TTC549 (cell line): ENCODE measurements around the gene TADA2B.

Experiments
- FAIRE-seq: peaks from 2 replicates; lab custom pipeline; 2012; peaks lifted over from hg19 to GRCh38; lab: Jason Lieb, UNC

TADA2B gene

DNA sequence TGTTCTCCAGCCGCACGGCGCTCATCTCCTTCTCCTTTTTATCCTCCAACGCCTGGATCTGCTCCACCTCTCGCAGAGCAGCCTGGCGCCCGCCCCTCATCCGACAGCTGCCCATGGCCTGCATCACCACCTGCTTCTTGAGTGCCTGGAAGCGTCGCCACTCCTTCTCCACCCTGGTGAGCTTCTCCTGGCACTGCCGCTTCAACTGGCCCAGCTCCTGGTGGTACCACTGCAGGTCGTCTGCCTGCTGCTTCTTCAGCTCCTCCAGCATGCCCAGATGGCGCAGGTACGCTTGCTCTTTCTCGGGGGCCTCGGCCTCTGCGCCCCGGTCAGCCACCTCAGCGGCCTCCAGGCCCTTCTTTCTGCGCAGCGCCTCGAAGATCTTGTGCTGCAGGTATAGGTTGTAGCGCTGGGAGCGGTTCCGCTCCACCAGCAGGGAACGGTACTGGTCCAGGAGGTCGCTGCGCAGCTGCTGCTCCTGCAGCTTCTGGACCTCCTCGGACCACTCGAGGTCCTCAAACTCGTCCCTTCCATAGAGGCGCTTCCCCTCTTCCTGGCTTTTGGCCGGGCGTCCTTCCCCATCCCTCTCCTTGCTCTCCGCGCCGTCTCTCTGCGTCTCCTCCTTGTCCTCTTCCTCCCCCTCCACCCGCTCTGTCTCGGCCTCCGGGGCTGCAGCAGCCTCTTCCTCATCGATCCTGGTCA is 1.2 kb upstream of the TADA2B start:
- no peak for FAIRE-seq

DNA sequence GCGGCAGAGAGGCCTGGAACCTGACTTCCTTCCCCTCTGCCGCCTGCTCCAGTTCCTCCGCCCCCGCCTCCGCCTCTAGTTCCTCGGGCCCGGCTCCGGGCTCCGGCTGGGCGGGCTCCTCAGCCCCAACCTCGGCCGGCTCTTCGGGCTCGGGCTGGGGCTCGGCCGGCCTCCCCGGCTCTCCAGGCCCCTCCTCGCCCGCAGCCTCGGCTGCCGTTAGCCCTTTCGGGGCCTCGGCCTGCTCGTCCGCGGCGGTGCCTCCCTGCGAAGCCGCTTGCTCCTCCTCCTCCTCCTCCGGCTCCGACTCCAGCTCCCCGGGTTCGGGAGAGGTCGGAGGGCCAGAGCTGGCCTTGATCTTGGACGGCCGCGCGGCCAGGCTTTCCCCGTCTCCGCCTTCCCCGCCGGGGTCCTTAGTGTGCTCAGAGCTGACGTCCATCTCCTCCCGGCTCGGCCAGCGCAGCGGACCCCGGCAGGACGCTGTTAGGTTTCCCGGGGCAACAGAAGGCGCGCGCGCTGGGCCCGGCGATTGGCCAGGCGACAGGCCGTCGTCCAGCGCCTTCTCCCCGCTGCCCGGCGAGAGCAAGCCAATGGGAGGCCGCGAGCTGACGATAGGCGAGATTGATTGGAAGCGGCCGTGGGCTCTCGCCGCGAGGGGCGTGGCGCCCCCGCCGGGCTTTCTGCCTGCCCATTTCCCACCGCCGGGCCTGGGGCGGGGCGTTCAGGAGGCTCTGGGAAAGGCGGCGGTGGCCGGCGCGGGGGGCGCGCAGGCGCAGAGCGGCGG is 479 bp upstream of the TADA2B start:
- FAIRE-seq: no peak

DNA sequence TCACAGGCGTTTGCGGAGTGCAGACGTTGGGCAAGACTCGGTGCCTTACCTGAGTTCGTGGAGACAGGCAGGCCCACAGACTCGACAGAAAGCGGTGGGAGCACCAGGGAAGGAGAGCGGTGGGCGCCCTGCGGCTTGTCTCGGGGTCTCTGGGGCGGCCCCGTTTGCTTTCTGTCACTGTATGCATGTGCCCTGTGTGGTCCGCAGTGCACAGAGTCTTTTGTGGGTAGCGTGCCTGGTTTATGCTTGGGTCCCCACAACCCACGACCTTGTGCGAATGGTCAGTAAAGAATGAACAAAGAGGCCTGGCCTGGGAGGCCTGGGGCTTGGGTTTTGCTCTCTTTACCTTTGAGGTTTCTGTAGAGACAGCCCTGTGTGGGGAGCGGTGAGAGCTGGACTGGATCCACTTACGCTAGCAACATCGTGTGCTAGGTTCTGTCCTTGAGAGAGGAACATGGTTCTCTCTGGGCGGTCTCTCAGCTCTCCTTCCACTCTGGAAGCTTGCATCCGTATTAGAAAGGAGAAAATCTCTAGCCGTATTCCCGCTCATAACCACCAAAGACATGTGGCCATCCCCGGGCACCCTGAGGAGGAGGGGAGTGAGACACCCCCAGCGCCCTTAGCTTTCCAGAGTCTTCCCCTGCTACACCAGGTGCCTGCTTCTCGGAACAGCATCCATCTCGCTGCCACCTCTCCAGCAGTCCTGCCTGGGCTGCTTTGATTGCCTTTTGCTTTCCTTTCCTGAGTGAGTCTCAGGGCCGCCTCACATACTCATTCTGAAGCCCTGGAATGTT is 1.2 kb downstream of the TADA2B start:
- FAIRE-seq: no peak

GRCh38 chr4:7045553-7045952 is 2.4 kb downstream of the TADA2B start:
- FAIRE-seq: no peak

GRCh38 chr4:7045961-7046921 is 3.1 kb downstream of the TADA2B start:
- FAIRE-seq: no peak

GRCh38 chr4:7046971-7047370 is 3.8 kb downstream of the TADA2B start:
- no peak for FAIRE-seq

GRCh38 chr4:7048642-7049041 is 5.5 kb downstream of the TADA2B start:
- no peak for FAIRE-seq

DNA sequence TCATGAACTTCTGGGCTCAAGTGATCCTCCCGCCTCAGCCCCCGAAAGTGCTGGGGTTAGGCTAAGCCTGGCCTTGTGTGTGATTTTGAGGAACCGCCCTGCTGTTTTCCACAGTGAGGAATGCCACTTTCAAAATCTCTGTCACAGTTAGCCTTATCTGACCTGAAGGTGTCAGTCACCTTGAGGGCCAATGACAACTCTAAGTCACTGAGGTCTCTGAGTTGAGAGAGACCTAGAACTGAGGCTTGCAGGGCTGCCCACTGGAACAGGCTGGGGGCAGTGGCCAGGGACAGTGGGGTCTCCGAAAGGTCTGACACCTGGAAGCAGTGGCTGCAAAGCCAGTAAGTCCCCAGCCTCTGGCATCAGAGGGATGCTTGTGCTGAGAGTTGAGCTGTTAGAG is 6.1 kb downstream of the TADA2B start:
- FAIRE-seq: no peak

- FAIRE-seq: no peak
These were observed 6.6 kb downstream of the TADA2B start for GRCh38 chr4:7049739-7050138.

GRCh38 chr4:7050481-7051143 is 7.4 kb downstream of the TADA2B start:
- FAIRE-seq: no peak

- FAIRE-seq: no peak
These were observed 7.9 kb downstream of the TADA2B start for GRCh38 chr4:7051144-7051495.

- no peak for FAIRE-seq
These were observed 8.7 kb downstream of the TADA2B start for GRCh38 chr4:7051905-7052304.

GRCh38 chr4:7052313-7052712 is 9.1 kb downstream of the TADA2B start:
- no peak for FAIRE-seq

GRCh38 chr4:7052923-7053715 is 9.9 kb downstream of the TADA2B start:
- no peak for FAIRE-seq

GRCh38 chr4:7054106-7054880 is 11.1 kb downstream of the TADA2B start:
- FAIRE-seq: no peak

GRCh38 chr4:7055111-7055989 is 12.2 kb downstream of the TADA2B start:
- no peak for FAIRE-seq

DNA sequence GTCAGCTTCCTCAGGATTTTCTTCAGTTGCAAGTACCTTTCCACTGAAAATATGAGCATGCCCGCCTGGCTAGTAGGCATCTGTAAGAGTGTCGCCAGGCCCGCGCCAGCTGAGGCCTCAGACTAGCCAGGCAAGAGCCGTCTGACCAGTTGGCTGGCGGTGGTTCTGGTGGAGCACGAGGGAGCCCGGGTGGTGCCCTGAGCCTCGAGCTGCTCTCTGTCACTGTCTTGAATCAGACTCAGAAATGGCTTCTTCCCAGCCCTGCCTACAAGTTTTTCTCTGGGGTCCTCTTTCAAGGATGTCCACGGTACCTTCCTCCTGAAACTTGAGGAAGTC is 12.8 kb downstream of the TADA2B start:
- FAIRE-seq: no peak

- no peak for FAIRE-seq
These were observed 15.6 kb downstream of the TADA2B start for GRCh38 chr4:7058792-7059191.

DNA sequence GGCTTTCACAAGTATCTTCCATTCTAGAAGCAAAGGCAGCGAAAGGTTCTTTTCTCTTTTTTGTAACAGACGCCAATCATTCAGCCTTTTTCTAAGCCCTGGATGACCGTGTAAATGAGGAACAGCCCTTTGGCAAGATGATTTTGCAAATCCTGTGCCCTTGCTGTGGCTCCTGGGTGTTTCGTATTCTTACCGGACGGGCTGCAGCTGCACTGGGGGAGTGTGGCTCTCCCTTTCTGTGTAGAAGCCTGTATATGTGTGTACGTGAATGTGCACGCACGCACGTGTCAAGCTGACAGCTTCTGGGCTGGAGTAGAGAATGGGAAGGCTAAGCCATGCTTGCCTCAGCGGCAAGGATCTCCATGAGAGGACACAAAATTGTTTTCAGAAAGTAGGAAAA is 16.5 kb downstream of the TADA2B start:
- FAIRE-seq: no peak
